NAMALWA (cell line): ENCODE results near the gene FANCI.

Experiments used
- DNase-seq: peaks from one replicate; pipeline ENCODE4 v3.0.0-alpha.2; 2015; ENCODE audit warnings: low spot score

Gene FANCI

GRCh38 chr15:89361451-89362202 is 117.8 kb downstream of the FANCI start:
- DNase-seq, result no peak

GRCh38 chr15:89362203-89363101 is 118.7 kb downstream of the FANCI start:
- no peak for DNase-seq

- no peak for DNase-seq
Measured at GRCh38 chr15:89363133-89363532, 119.4 kb downstream of the FANCI start.

DNA sequence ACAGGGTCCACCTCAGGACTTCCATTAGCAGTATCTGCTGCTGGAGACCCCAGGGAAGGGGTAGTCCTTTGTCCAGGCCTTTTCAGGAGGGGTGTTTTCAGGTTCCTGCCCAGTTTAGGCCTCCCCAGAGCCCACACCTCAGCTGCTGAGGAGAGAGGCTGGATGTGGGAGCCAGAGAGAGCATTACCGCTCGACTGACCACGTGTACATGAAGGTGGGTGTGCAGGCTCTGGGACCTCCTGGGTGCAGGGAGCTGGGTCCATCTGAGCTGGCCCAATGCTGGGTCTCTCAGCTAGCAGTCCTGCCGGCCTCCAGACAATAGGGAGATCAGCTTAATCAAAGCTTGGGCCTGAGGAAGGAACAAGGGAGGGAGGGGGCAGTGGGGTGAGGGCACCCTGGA is 120.0 kb downstream of the FANCI start:
- no peak for DNase-seq

DNA sequence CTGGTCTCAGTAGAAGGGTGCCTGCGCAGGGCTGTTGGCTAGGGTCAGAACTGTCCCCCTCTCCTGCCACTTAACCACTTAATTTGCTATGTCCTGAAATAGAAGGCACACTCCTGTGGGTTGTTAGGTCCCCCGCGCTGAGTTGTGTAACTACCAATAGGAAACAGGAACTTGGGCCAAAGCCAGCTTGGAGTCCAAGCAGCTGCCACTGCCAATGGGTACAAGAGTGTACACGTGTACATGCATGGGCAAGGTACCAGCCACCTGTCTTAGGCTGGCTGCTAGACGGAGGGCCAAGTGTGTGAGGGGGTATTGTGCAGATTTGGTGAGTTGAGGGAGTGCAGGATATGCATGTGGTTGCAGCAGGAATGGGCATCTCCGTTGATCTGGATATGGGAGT is 120.6 kb downstream of the FANCI start:
- DNase-seq, result peak; percentile 34

- no peak for DNase-seq
Measured at GRCh38 chr15:89364741-89365450, 121.1 kb downstream of the FANCI start.

- no peak for DNase-seq
Measured at GRCh38 chr15:89365462-89366065, 121.8 kb downstream of the FANCI start.
